GM23338 (cell line): ENCODE data around the gene TYMP. TPM values are rescaled to one million over a fixed set of nuclear protein-coding genes. Genes with fewer than 3 reads are reported as not detected.

Source experiments
- ATAC-seq: fragments of 200-7000 bp; cut with Tn5 transposase; 3 replicates; pipeline ENCODE4 v1.9.1; 2020
- DNase-seq: peaks from one replicate; pipeline ENCODE4 v3.0.0-alpha.2; 2015; ENCODE audit warnings: low spot score
- H2AFZ ChIP-seq: fragments of 200-600 bp; sonication (generic); 2 replicates; pipeline ENCODE4 v1.8.0; 2016; ENCODE audit warnings: antibody characterized with exemption, mild to moderate bottlenecking, moderate library complexity
- H3F3A ChIP-seq: fragments of 200-600 bp; sonication (generic); replicated peaks from 2 replicates; pipeline ENCODE4 v1.8.0; 2017; ENCODE audit warnings: antibody characterized with exemption, mixed run types, low read depth
- H3K27ac ChIP-seq: fragments of 200-600 bp; sonication (generic); 2 replicates; pipeline ENCODE4 v1.6.1; 2016; ENCODE audit warnings: low read depth
- H3K27me3 ChIP-seq: fragments of 200-600 bp; sonication (generic); 2 replicates; pipeline ENCODE4 v1.8.0; 2016; ENCODE audit warnings: mild to moderate bottlenecking, mixed run types, moderate library complexity; ENCODE audit not compliant: insufficient read depth
- H3K36me3 ChIP-seq: fragments of 200-600 bp; sonication (generic); 2 replicates; pipeline ENCODE4 v1.8.0; 2016; ENCODE audit warnings: mild to moderate bottlenecking; ENCODE audit not compliant: insufficient read depth
- H3K4me1 ChIP-seq: fragments of 200-600 bp; sonication (generic); 2 replicates; pipeline ENCODE4 v1.8.0; 2016; ENCODE audit warnings: mild to moderate bottlenecking, moderate library complexity; ENCODE audit not compliant: insufficient read depth
- H3K4me2 ChIP-seq: fragments of 200-600 bp; sonication (generic); 2 replicates; pipeline ENCODE4 v1.7.1; 2017; ENCODE audit warnings: mixed run types
- H3K4me3 ChIP-seq: fragments of 200-600 bp; sonication (generic); 2 replicates; pipeline ENCODE4 v1.6.1; 2016; ENCODE audit warnings: mixed run types
- H3K79me2 ChIP-seq: fragments of 200-600 bp; sonication (generic); replicated peaks from 2 replicates; pipeline ENCODE4 v1.8.0; 2017; ENCODE audit warnings: mild to moderate bottlenecking; ENCODE audit not compliant: insufficient read depth
- H3K9me2 ChIP-seq: fragments of 200-600 bp; sonication (generic); 2 replicates; pipeline ENCODE4 v1.8.0; 2017; ENCODE audit not compliant: insufficient read depth
- H4K20me1 ChIP-seq: fragments of 200-600 bp; sonication (generic); replicated peaks from 2 replicates; pipeline ENCODE4 v1.8.0; 2017; ENCODE audit warnings: mild to moderate bottlenecking; ENCODE audit not compliant: insufficient read depth
- H3K27ac Mint-ChIP-seq: 2 replicates; pipeline ENCODE4 v1.8.0; 2020; ENCODE audit warnings: inconsistent platforms, mild to moderate bottlenecking, moderate library complexity, mixed read lengths
- H3K27me3 Mint-ChIP-seq: 3 replicates; pipeline ENCODE4 v1.8.0; 2022; ENCODE audit warnings: low read depth, mild to moderate bottlenecking, moderate library complexity, mixed read lengths, inconsistent platforms; ENCODE audit not compliant: insufficient read depth, poor library complexity
- H3K36me3 Mint-ChIP-seq: 3 replicates; pipeline ENCODE4 v1.8.0; 2021; ENCODE audit warnings: low read depth, mild to moderate bottlenecking, inconsistent platforms, moderate library complexity, mixed read lengths
- H3K4me1 Mint-ChIP-seq: 3 replicates; pipeline ENCODE4 v1.8.0; 2020; ENCODE audit warnings: mild to moderate bottlenecking, inconsistent platforms, mixed read lengths
- H3K4me3 Mint-ChIP-seq: 3 replicates; pipeline ENCODE4 v1.8.0; 2021; ENCODE audit warnings: moderate library complexity, mild to moderate bottlenecking, inconsistent platforms, mixed read lengths
- H3K9me3 Mint-ChIP-seq: 3 replicates; pipeline ENCODE4 v1.8.0; 2020; ENCODE audit warnings: moderate library complexity, mild to moderate bottlenecking, inconsistent platforms, mixed read lengths
- CREB1 ChIP-seq: fragments of 250-450 bp; sonication (Bioruptor Pico); IDR thresholded peaks from 2 replicates; pipeline ENCODE4 v1.5.0; 2020; ENCODE audit warnings: low read depth, mild to moderate bottlenecking, moderate library complexity
- EZH2 ChIP-seq: fragments of 200-600 bp; sonication (generic); IDR thresholded peaks from one replicate; pipeline ENCODE4 v1.8.0; 2017; ENCODE audit warnings: antibody characterized with exemption, mild to moderate bottlenecking, low read depth; ENCODE audit not compliant: unreplicated experiment
- EZH2phosphoT487 ChIP-seq: fragments of 200-600 bp; sonication (generic); IDR thresholded peaks from one replicate; pipeline ENCODE4 v1.8.1; 2018; ENCODE audit warnings: antibody characterized with exemption; ENCODE audit not compliant: unreplicated experiment
- JUNB ChIP-seq: IDR thresholded peaks from one replicate; pipeline ENCODE4 v1.6.1; 2016; ENCODE audit warnings: antibody characterized with exemption; ENCODE audit not compliant: unreplicated experiment
- NANOG ChIP-seq: IDR thresholded peaks from 2 replicates; pipeline ENCODE4 v1.6.1; 2016; ENCODE audit warnings: antibody characterized with exemption, borderline replicate concordance
- POLR2AphosphoS5 ChIP-seq: IDR thresholded peaks from 2 replicates; pipeline ENCODE4 v1.6.1; 2016; ENCODE audit warnings: antibody characterized with exemption, low read depth
- STAT1 ChIP-seq: IDR thresholded peaks from one replicate; pipeline ENCODE4 v1.6.1; 2016; ENCODE audit warnings: antibody characterized with exemption; ENCODE audit not compliant: unreplicated experiment
- ZNF114 ChIP-seq: fragments of 250-450 bp; sonication (Bioruptor Pico); IDR thresholded peaks from 2 replicates; pipeline ENCODE4 v1.5.0; 2020; ENCODE audit warnings: mild to moderate bottlenecking, moderate library complexity
- ZNF331 ChIP-seq: fragments of 250-450 bp; sonication (Bioruptor Pico); IDR thresholded peaks from 2 replicates; pipeline ENCODE4 v1.5.0; 2020; ENCODE audit warnings: low read depth, mild to moderate bottlenecking, moderate library complexity
- polyA plus RNA-seq: library from polyadenylated mRNA; unstranded; fragments of >200 nt; fragmentation: Nextera tagmentation; extraction: Ambion mirVana; gene quantifications from 2 replicates; pipeline ENCODE4 v1.2.1, GENCODE V29; 2016
- total RNA-seq: library from RNA; depleted of rRNA; stranded (reverse); fragments of >200 nt; shearing (Covaris generic); gene quantifications from 2 replicates; pipeline ENCODE4 v1.2.3, GENCODE V29; 2014
- TF ChIP-seq, protein P1 (sequence below): IDR thresholded peaks from 2 replicates; pipeline ENCODE4 v1.6.1; 2016; ENCODE audit warnings: antibody characterized with exemption
- TF ChIP-seq, protein P2 (sequence below): IDR thresholded peaks from one replicate; pipeline ENCODE4 v1.6.1; 2018; ENCODE audit warnings: antibody characterized with exemption; ENCODE audit not compliant: unreplicated experiment
- TF ChIP-seq, protein P3 (sequence below), 2 experiments: fragments of 200-600 bp in 1 of 2; sonication (generic) in 1 of 2; conservative IDR thresholded peaks; 2 replicates each; pipeline versions ENCODE4 v1.5.1 to v1.6.1; 2016 to 2017; ENCODE audit warnings: antibody characterized with exemption in 2 of 2, low read depth in 2 of 2, mild to moderate bottlenecking in 2 of 2, moderate library complexity in 1 of 2
- TF ChIP-seq, protein P4 (sequence below): fragments of 250-450 bp; sonication (Bioruptor Pico); IDR thresholded peaks from 2 replicates; pipeline ENCODE4 v1.5.0; 2020; ENCODE audit warnings: mild to moderate bottlenecking, moderate library complexity

Gene TYMP
- total and polyA plus RNA-seq, 2 experiments from 2014 or later = 0.28 to 1.8 TPM

DNA sequence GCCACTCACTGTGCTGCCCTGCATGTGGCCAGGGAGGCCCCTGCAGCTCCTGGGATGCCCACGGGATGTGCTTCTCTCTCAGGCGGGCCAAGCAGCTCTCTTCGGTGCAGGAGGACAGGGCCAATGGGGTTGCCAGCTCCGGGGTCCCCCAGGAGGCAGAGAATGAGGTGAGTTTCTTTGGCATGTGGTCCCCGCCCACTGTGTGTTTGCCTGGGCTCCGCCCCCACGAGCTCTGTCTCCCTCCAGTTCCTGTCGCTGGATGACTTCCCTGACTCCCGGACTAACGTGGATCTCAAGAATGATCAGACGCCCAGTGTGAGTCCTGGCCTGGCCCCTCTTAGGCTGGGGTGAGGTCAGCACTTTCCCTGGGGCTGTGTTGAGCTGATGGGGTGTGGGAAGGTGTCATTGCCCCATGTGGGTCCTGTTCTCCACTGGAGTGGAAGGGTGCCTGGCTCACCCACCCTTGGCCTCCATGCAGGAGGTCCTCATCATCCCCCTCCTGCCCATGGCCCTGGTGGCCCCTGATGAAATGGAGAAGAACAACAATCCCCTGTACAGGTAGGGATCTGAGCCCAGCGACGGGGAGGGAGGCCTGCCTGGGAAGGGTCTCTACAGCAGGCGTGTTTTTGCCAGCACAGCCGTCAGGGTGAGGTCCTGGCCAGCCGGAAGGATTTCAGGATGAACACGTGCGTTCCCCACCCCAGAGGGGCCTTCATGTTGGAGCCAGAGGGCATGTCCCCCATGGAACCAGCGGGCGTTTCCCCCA is 12.1 kb downstream of the TYMP start:
- Mint-ChIP-seq H3K27ac (no peak overlapping the region), H3K4me1 (no peaks in the 10 kb centered on the region; the same call in 2 of the 3 replicates)

More for the DNA sequence above, 12.1 kb downstream of the TYMP start:
- TF ChIP-seq, protein P1, sequence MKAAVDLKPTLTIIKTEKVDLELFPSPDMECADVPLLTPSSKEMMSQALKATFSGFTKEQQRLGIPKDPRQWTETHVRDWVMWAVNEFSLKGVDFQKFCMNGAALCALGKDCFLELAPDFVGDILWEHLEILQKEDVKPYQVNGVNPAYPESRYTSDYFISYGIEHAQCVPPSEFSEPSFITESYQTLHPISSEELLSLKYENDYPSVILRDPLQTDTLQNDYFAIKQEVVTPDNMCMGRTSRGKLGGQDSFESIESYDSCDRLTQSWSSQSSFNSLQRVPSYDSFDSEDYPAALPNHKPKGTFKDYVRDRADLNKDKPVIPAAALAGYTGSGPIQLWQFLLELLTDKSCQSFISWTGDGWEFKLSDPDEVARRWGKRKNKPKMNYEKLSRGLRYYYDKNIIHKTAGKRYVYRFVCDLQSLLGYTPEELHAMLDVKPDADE = no peak
- TF ChIP-seq EZH2 = no peak
- TF ChIP-seq, protein P2, sequence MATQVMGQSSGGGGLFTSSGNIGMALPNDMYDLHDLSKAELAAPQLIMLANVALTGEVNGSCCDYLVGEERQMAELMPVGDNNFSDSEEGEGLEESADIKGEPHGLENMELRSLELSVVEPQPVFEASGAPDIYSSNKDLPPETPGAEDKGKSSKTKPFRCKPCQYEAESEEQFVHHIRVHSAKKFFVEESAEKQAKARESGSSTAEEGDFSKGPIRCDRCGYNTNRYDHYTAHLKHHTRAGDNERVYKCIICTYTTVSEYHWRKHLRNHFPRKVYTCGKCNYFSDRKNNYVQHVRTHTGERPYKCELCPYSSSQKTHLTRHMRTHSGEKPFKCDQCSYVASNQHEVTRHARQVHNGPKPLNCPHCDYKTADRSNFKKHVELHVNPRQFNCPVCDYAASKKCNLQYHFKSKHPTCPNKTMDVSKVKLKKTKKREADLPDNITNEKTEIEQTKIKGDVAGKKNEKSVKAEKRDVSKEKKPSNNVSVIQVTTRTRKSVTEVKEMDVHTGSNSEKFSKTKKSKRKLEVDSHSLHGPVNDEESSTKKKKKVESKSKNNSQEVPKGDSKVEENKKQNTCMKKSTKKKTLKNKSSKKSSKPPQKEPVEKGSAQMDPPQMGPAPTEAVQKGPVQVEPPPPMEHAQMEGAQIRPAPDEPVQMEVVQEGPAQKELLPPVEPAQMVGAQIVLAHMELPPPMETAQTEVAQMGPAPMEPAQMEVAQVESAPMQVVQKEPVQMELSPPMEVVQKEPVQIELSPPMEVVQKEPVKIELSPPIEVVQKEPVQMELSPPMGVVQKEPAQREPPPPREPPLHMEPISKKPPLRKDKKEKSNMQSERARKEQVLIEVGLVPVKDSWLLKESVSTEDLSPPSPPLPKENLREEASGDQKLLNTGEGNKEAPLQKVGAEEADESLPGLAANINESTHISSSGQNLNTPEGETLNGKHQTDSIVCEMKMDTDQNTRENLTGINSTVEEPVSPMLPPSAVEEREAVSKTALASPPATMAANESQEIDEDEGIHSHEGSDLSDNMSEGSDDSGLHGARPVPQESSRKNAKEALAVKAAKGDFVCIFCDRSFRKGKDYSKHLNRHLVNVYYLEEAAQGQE = no peak
- TF ChIP-seq STAT1 = no peak
- TF ChIP-seq, protein P3, sequence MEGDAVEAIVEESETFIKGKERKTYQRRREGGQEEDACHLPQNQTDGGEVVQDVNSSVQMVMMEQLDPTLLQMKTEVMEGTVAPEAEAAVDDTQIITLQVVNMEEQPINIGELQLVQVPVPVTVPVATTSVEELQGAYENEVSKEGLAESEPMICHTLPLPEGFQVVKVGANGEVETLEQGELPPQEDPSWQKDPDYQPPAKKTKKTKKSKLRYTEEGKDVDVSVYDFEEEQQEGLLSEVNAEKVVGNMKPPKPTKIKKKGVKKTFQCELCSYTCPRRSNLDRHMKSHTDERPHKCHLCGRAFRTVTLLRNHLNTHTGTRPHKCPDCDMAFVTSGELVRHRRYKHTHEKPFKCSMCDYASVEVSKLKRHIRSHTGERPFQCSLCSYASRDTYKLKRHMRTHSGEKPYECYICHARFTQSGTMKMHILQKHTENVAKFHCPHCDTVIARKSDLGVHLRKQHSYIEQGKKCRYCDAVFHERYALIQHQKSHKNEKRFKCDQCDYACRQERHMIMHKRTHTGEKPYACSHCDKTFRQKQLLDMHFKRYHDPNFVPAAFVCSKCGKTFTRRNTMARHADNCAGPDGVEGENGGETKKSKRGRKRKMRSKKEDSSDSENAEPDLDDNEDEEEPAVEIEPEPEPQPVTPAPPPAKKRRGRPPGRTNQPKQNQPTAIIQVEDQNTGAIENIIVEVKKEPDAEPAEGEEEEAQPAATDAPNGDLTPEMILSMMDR (conservative IDR thresholded peaks at IDR 0.05; ENCODE audit: low read depth in 2 of 2) = no peak
- no peak for TF ChIP-seq EZH2phosphoT487
- no peak for TF ChIP-seq ZNF114 (CRISPR knock-in tag)
- no peak for TF ChIP-seq ZNF331 (CRISPR knock-in tag)
- TF ChIP-seq CREB1 (CRISPR knock-in tag) = no peak
- TF ChIP-seq, protein P4, sequence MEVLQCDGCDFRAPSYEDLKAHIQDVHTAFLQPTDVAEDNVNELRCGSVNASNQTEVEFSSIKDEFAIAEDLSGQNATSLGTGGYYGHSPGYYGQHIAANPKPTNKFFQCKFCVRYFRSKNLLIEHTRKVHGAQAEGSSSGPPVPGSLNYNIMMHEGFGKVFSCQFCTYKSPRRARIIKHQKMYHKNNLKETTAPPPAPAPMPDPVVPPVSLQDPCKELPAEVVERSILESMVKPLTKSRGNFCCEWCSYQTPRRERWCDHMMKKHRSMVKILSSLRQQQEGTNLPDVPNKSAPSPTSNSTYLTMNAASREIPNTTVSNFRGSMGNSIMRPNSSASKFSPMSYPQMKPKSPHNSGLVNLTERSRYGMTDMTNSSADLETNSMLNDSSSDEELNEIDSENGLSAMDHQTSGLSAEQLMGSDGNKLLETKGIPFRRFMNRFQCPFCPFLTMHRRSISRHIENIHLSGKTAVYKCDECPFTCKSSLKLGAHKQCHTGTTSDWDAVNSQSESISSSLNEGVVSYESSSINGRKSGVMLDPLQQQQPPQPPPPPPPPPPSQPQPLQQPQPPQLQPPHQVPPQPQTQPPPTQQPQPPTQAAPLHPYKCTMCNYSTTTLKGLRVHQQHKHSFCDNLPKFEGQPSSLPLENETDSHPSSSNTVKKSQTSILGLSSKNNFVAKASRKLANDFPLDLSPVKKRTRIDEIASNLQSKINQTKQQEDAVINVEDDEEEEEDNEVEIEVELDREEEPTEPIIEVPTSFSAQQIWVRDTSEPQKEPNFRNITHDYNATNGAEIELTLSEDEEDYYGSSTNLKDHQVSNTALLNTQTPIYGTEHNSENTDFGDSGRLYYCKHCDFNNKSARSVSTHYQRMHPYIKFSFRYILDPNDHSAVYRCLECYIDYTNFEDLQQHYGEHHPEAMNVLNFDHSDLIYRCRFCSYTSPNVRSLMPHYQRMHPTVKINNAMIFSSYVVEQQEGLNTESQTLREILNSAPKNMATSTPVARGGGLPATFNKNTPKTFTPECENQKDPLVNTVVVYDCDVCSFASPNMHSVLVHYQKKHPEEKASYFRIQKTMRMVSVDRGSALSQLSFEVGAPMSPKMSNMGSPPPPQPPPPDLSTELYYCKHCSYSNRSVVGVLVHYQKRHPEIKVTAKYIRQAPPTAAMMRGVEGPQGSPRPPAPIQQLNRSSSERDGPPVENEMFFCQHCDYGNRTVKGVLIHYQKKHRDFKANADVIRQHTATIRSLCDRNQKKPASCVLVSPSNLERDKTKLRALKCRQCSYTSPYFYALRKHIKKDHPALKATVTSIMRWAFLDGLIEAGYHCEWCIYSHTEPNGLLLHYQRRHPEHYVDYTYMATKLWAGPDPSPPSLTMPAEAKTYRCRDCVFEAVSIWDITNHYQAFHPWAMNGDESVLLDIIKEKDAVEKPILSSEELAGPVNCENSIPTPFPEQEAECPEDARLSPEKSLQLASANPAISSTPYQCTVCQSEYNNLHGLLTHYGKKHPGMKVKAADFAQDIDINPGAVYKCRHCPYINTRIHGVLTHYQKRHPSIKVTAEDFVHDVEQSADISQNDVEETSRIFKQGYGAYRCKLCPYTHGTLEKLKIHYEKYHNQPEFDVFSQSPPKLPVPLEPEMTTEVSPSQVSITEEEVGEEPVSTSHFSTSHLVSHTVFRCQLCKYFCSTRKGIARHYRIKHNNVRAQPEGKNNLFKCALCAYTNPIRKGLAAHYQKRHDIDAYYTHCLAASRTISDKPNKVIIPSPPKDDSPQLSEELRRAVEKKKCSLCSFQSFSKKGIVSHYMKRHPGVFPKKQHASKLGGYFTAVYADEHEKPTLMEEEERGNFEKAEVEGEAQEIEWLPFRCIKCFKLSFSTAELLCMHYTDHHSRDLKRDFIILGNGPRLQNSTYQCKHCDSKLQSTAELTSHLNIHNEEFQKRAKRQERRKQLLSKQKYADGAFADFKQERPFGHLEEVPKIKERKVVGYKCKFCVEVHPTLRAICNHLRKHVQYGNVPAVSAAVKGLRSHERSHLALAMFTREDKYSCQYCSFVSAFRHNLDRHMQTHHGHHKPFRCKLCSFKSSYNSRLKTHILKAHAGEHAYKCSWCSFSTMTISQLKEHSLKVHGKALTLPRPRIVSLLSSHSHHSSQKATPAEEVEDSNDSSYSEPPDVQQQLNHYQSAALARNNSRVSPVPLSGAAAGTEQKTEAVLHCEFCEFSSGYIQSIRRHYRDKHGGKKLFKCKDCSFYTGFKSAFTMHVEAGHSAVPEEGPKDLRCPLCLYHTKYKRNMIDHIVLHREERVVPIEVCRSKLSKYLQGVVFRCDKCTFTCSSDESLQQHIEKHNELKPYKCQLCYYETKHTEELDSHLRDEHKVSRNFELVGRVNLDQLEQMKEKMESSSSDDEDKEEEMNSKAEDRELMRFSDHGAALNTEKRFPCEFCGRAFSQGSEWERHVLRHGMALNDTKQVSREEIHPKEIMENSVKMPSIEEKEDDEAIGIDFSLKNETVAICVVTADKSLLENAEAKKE (CRISPR knock-in tag) = no peak
- TF ChIP-seq JUNB = no peak
- TF ChIP-seq NANOG = no peak
- no peak for TF ChIP-seq POLR2AphosphoS5
- Mint-ChIP-seq H3K4me3 (no peak overlapping the region), H3K36me3 (peaks cover 13% of the 10 kb centered on the region), H3K27me3 (peaks cover 8% of the 10 kb centered on the region), H3K9me3 (no peaks in the 10 kb centered on the region; the same call in 2 of the 3 replicates)
- H3K4me1 ChIP-seq = no peaks in the 10 kb centered on the region
- peak; percentile 56; the same call in 2 of the 3 replicates for ATAC-seq
- H4K20me1 ChIP-seq = peaks cover 12% of the 10 kb centered on the region; the same call in 1 of the 2 replicates
- peaks cover 27% of the 10 kb centered on the region for H3K79me2 ChIP-seq
- H3K27me3 ChIP-seq = no peaks in the 10 kb centered on the region
- H3K4me3 ChIP-seq = no peak overlapping the region
- DNase-seq = no peak
- no peaks in the 10 kb centered on the region for H3K9me2 ChIP-seq
- H3F3A ChIP-seq = no peaks in the 10 kb centered on the region
- no peak overlapping the region for H3K4me2 ChIP-seq
- no peak overlapping the region for H2AFZ ChIP-seq
- H3K36me3 ChIP-seq = no peaks in the 10 kb centered on the region; the same call in 1 of the 2 replicates
- H3K27ac ChIP-seq = no peak overlapping the region
